Body of pancreas (tissue), 4 donors: Measurements from ENCODE around the gene DRC7. TPM values are rescaled to one million over a fixed set of nuclear protein-coding genes. Genes with fewer than 3 reads are reported as not detected.

Experiments
- ATAC-seq: fragments of 150-250 bp; one replicate; pipeline ENCODE4 v1.9.1; 2016
- DNase-seq, 4 donors: peaks; one replicate each; pipeline ENCODE4 v3.0.0-alpha.2; 2019
- H3K27ac ChIP-seq, 4 donors: fragments of 200-600 bp; sonication (generic); 1 replicate in 3 of 4; 2 replicates in 1 of 4; pipeline versions ENCODE4 v1.5.1 to v1.6.1; 2016 to 2019; ENCODE audit warnings: mild to moderate bottlenecking in 1 of 4, mixed read lengths in 1 of 4, moderate library complexity in 1 of 4
- H3K27me3 ChIP-seq, 2 donors: fragments of 200-600 bp; sonication (generic); one replicate each; pipeline ENCODE4 v1.6.0; 2016; ENCODE audit warnings: mild to moderate bottlenecking in 1 of 2
- H3K36me3 ChIP-seq, 2 donors: fragments of 200-600 bp; sonication (generic); replicated peaks in 1 of 2; 2 replicates each; pipeline ENCODE4 v1.5.1; 2016; ENCODE audit warnings: low read depth in 2 of 2; ENCODE audit not compliant: insufficient read depth in 1 of 2
- H3K4me1 ChIP-seq: fragments of 200-600 bp; sonication (generic); one replicate; pipeline ENCODE4 v1.6.0; 2016
- H3K4me3 ChIP-seq, 2 donors: fragments of 200-600 bp; sonication (generic); 1 replicate in 1 of 2; 2 replicates in 1 of 2; pipeline ENCODE4 v1.5.1; 2016 to 2019
- H3K9me3 ChIP-seq, 3 donors: fragments of 200-600 bp; sonication (generic); 1 replicate in 2 of 3; 2 replicates in 1 of 3; pipeline ENCODE4 v1.5.1; 2016
- POLR2A ChIP-seq, 3 donors: fragments of 450-650 bp; IDR thresholded peaks; one replicate each; pipeline ENCODE4 v1.6.1; 2016; ENCODE audit warnings: antibody characterized with exemption in 3 of 3, mild to moderate bottlenecking in 2 of 3
- WGBS, 2 donors: methylation state at CpG; one replicate each; pipeline ENCODE4 v1.1.5; 2017; 5-methylcytosine and 5-hydroxymethylcytosine counted together
- intact Hi-C: fragments of 100-400 bp; cut with DNase I; formaldehyde crosslinking; loops from one replicate; pipeline ENCODE4 v1.15.1; 2023
- total RNA-seq, 2 donors: library from RNA; depleted of rRNA; stranded (reverse); fragments of >200 nt; gene quantifications; one replicate each; pipeline ENCODE4 v1.1.0, GENCODE V29; 2016
- TF ChIP-seq, protein P1 (sequence below), 7 experiments: fragments of 450-650 bp in 4 of 7; fragments of 200-600 bp in 3 of 7; sonication (generic) in 3 of 7; IDR thresholded peaks; one replicate each; pipeline ENCODE4 v1.5.1; 2016 to 2019; ENCODE audit warnings: antibody characterized with exemption in 7 of 7

DRC7 gene
- total RNA-seq, 2 donors from 2014 or later = 1.3 TPM; not detected in 1

GRCh38 chr16:57741660-57742191 is 47.1 kb downstream of the DRC7 start:
- WGBS, 2 donors = 86 to 89% methylated on average over 2 to 16 of the region's 16 CpGs
- Histone ChIP-seq H3K27ac (no peak overlapping the region), H3K36me3 (no peaks in the 10 kb centered on the region), H3K4me1 (peaks cover 7% of the 10 kb centered on the region), H3K27me3 (no peaks in the 10 kb centered on the region), H3K9me3 (no peaks in the 10 kb centered on the region), H3K4me3 (no peak overlapping the region)
- DNase-seq = no peak
- ATAC-seq = no peak
- intact Hi-C loops = no loop called here
- TF ChIP-seq, protein P1, sequence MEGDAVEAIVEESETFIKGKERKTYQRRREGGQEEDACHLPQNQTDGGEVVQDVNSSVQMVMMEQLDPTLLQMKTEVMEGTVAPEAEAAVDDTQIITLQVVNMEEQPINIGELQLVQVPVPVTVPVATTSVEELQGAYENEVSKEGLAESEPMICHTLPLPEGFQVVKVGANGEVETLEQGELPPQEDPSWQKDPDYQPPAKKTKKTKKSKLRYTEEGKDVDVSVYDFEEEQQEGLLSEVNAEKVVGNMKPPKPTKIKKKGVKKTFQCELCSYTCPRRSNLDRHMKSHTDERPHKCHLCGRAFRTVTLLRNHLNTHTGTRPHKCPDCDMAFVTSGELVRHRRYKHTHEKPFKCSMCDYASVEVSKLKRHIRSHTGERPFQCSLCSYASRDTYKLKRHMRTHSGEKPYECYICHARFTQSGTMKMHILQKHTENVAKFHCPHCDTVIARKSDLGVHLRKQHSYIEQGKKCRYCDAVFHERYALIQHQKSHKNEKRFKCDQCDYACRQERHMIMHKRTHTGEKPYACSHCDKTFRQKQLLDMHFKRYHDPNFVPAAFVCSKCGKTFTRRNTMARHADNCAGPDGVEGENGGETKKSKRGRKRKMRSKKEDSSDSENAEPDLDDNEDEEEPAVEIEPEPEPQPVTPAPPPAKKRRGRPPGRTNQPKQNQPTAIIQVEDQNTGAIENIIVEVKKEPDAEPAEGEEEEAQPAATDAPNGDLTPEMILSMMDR (IDR thresholded peaks at IDR 0.05) = no peak
- no peak for TF ChIP-seq POLR2A (IDR thresholded peaks at IDR 0.05)

- Histone ChIP-seq H3K9me3 (no peaks in the 10 kb centered on the region), H3K4me1 (no peaks in the 10 kb centered on the region), H3K36me3 (no peaks in the 10 kb centered on the region), H3K4me3 (no peak overlapping the region), H3K27me3 (no peaks in the 10 kb centered on the region), H3K27ac (no peak overlapping the region)
- TF ChIP-seq POLR2A (IDR thresholded peaks at IDR 0.05) = no peak
- TF ChIP-seq, protein P1 (IDR thresholded peaks at IDR 0.05) = no peak
- intact Hi-C loops = no loop called here
- ATAC-seq = no peak
- DNase-seq = no peak
- 88 to 89% methylated on average over 4 of the region's 4 CpGs for WGBS, 2 donors
Observed at GRCh38 chr16:57742543-57742942, 47.9 kb downstream of the DRC7 start.

GRCh38 chr16:57743458-57743857 is 48.9 kb downstream of the DRC7 start:
- H3K36me3 ChIP-seq = no peaks in the 10 kb centered on the region
- no peak overlapping the region for H3K4me3 ChIP-seq
- intact Hi-C loops = no loop called here
- H3K9me3 ChIP-seq = no peaks in the 10 kb centered on the region
- ATAC-seq (no peak), DNase-seq (no peak)
- H3K27me3 ChIP-seq = no peaks in the 10 kb centered on the region
- 88 to 89% methylated on average over 10 of the region's 10 CpGs for WGBS, 2 donors
- no peak overlapping the region for H3K27ac ChIP-seq
- H3K4me1 ChIP-seq = no peaks in the 10 kb centered on the region
- TF ChIP-seq, protein P1 (IDR thresholded peaks at IDR 0.05) = no peak
- TF ChIP-seq POLR2A (IDR thresholded peaks at IDR 0.05) = no peak

DNA sequence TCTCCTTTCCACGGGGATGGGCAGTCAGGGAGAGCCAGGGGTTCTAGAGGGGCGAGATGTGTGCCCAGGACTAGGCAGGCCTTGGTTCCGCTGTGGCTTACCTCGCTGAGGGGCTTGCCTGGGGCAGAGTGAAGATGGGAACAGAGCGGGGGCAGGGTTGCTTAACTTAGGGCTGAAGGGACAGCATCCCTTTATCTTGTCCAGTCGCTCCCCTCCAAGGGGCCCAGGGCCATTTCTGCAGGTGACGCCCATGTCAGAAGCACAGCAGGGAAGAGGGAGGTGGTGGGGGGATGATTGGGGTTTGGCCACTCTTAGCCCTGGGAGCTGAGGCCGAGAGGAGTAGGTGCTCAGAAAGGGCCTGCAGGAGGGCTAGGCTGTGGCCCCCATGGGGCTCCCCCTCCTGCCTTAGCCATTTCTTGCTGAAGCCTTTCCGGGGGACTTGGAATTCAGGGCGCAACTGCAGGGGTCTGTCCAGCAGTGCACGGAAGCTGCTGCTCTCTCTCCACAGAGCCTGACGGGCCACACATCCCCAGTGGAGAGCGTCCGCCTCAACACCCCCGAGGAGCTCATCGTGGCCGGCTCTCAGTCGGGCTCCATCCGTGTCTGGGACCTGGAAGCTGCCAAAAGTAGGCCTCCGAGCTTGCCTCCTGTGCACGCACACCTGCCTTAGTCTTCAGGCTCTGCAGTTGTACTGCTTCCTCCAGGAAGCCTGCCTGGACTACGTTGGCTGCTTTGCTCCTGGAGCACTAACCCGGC is 49.5 kb downstream of the DRC7 start:
- no peak overlapping the region for H3K4me3 ChIP-seq
- 86 to 95% methylated on average over 12 to 23 of the region's 23 CpGs for WGBS, 2 donors
- DNase-seq = no peak
- intact Hi-C loops = no loop called here
- no peaks in the 10 kb centered on the region for H3K9me3 ChIP-seq
- H3K36me3 ChIP-seq = no peaks in the 10 kb centered on the region
- no peak for ATAC-seq
- no peak for TF ChIP-seq POLR2A (IDR thresholded peaks at IDR 0.05)
- TF ChIP-seq, protein P1 (IDR thresholded peaks at IDR 0.05) = no peak
- no peaks in the 10 kb centered on the region for H3K27me3 ChIP-seq
- no peaks in the 10 kb centered on the region for H3K4me1 ChIP-seq
- H3K27ac ChIP-seq = no peak overlapping the region

- Histone ChIP-seq H3K27ac (no peak overlapping the region), H3K9me3 (no peaks in the 10 kb centered on the region), H3K4me3 (no peak overlapping the region), H3K27me3 (no peaks in the 10 kb centered on the region), H3K36me3 (no peaks in the 10 kb centered on the region), H3K4me1 (no peaks in the 10 kb centered on the region)
- intact Hi-C loops = no loop called here
- ATAC-seq (no peak), DNase-seq (no peak)
- TF ChIP-seq POLR2A (IDR thresholded peaks at IDR 0.05) = no peak
- 91 to 92% methylated on average over 4 to 6 of the region's 7 CpGs for WGBS, 2 donors
Observed at GRCh38 chr16:57744642-57744903, 50.0 kb downstream of the DRC7 start.
